ENCODE data around the gene LTBP1.

LTBP1 gene

GRCh38 chr2:33058716-33059470 lies 112.1 kb downstream of the LTBP1 start:
- Histone ChIP-seq H3K9me3 (ENCODE audit: control insufficient read depth, low read length) (no peaks in the 10 kb centered on the region), H3K27ac (ENCODE audit: low read depth, low read length, severe bottlenecking) (peak overlapping the region; percentile 80), H3K36me3 (ENCODE audit: control insufficient read depth, insufficient read depth, low read length) (no peaks in the 10 kb centered on the region), H3K4me3 (ENCODE audit: extremely low read depth, insufficient read depth, low read length, poor library complexity, severe bottlenecking) (no peak overlapping the region), H3K4me1 (ENCODE audit: control insufficient read depth, insufficient read depth, low read length, poor library complexity, severe bottlenecking) (peaks cover 15% of the 10 kb centered on the region)
- 87 to 96% methylated on average over 4 to 6 of the region's 8 CpGs for WGBS, 2 experiments (ENCODE audit: insufficient coverage in 2 of 2)

- H3K36me3 ChIP-seq (ENCODE audit: control insufficient read depth, insufficient read depth, low read length): no peaks in the 10 kb centered on the region
- WGBS, 2 experiments (ENCODE audit: insufficient coverage in 2 of 2): 100% methylated on average over 1 of the region's 3 CpGs; no CpG with 5 or more reads in 1 of the 2 experiments
- H3K9me3 ChIP-seq (ENCODE audit: control insufficient read depth, low read length): no peaks in the 10 kb centered on the region
- peak overlapping the region; percentile 80 for H3K27ac ChIP-seq (ENCODE audit: low read depth, low read length, severe bottlenecking)
- H3K4me1 ChIP-seq (ENCODE audit: control insufficient read depth, insufficient read depth, low read length, poor library complexity, severe bottlenecking): peaks cover 20% of the 10 kb centered on the region
- no peak overlapping the region for H3K4me3 ChIP-seq (ENCODE audit: extremely low read depth, insufficient read depth, low read length, poor library complexity, severe bottlenecking)
These were observed 112.9 kb downstream of the LTBP1 start for GRCh38 chr2:33059471-33060156.

- 100% methylated on average over 2 of the region's 2 CpGs; no CpG with 5 or more reads in 1 of the 2 experiments for whole genome bisulfite sequencing, 2 experiments (ENCODE audit: insufficient coverage in 2 of 2)
- H3K9me3 ChIP-seq (ENCODE audit: control insufficient read depth, low read length): no peaks in the 10 kb centered on the region
- H3K4me1 ChIP-seq (ENCODE audit: control insufficient read depth, insufficient read depth, low read length, poor library complexity, severe bottlenecking): peaks cover 22% of the 10 kb centered on the region
- H3K36me3 ChIP-seq (ENCODE audit: control insufficient read depth, insufficient read depth, low read length): no peaks in the 10 kb centered on the region
- H3K4me3 ChIP-seq (ENCODE audit: extremely low read depth, insufficient read depth, low read length, poor library complexity, severe bottlenecking): no peak overlapping the region
- peak overlapping the region; percentile 80 for H3K27ac ChIP-seq (ENCODE audit: low read depth, low read length, severe bottlenecking)
These were observed 113.7 kb downstream of the LTBP1 start for GRCh38 chr2:33060405-33060804.

- no peaks in the 10 kb centered on the region for H3K9me3 ChIP-seq (ENCODE audit: control insufficient read depth, low read length)
- no peak overlapping the region for H3K4me3 ChIP-seq (ENCODE audit: extremely low read depth, insufficient read depth, low read length, poor library complexity, severe bottlenecking)
- no peak overlapping the region for H3K27ac ChIP-seq (ENCODE audit: low read depth, low read length, severe bottlenecking)
- peaks cover 22% of the 10 kb centered on the region for H3K4me1 ChIP-seq (ENCODE audit: control insufficient read depth, insufficient read depth, low read length, poor library complexity, severe bottlenecking)
- WGBS, 2 experiments (ENCODE audit: insufficient coverage in 2 of 2): 100% methylated on average over 1 of the region's 4 CpGs; no CpG with 5 or more reads in 1 of the 2 experiments
- H3K36me3 ChIP-seq (ENCODE audit: control insufficient read depth, insufficient read depth, low read length): no peaks in the 10 kb centered on the region
These were observed 116.0 kb downstream of the LTBP1 start for GRCh38 chr2:33062665-33063250.

- Histone ChIP-seq H3K27ac (ENCODE audit: low read depth, low read length, severe bottlenecking) (peak overlapping the region; percentile 54), H3K9me3 (ENCODE audit: control insufficient read depth, low read length) (no peaks in the 10 kb centered on the region), H3K4me3 (ENCODE audit: extremely low read depth, insufficient read depth, low read length, poor library complexity, severe bottlenecking) (no peak overlapping the region), H3K36me3 (ENCODE audit: control insufficient read depth, insufficient read depth, low read length) (no peaks in the 10 kb centered on the region), H3K4me1 (ENCODE audit: control insufficient read depth, insufficient read depth, low read length, poor library complexity, severe bottlenecking) (peaks cover 27% of the 10 kb centered on the region)
- 100% methylated on average over 3 of the region's 3 CpGs for WGBS, 2 experiments (ENCODE audit: insufficient coverage in 2 of 2)
These were observed 117.6 kb downstream of the LTBP1 start for GRCh38 chr2:33064349-33064801.

- Histone ChIP-seq H3K36me3 (ENCODE audit: control insufficient read depth, insufficient read depth, low read length) (no peaks in the 10 kb centered on the region), H3K27ac (ENCODE audit: low read depth, low read length, severe bottlenecking) (no peak overlapping the region), H3K9me3 (ENCODE audit: control insufficient read depth, low read length) (peaks cover 3% of the 10 kb centered on the region), H3K4me3 (ENCODE audit: extremely low read depth, insufficient read depth, low read length, poor library complexity, severe bottlenecking) (no peak overlapping the region), H3K4me1 (ENCODE audit: control insufficient read depth, insufficient read depth, low read length, poor library complexity, severe bottlenecking) (peaks cover 24% of the 10 kb centered on the region)
These were observed 120.8 kb downstream of the LTBP1 start for GRCh38 chr2:33067598-33067997.

GRCh38 chr2:33068261-33068660 lies 121.5 kb downstream of the LTBP1 start:
- WGBS, 2 experiments (ENCODE audit: insufficient coverage in 2 of 2): no CpG with 5 or more reads among the region's 2 CpGs
- peaks cover 3% of the 10 kb centered on the region for H3K9me3 ChIP-seq (ENCODE audit: control insufficient read depth, low read length)
- H3K27ac ChIP-seq (ENCODE audit: low read depth, low read length, severe bottlenecking): no peak overlapping the region
- H3K36me3 ChIP-seq (ENCODE audit: control insufficient read depth, insufficient read depth, low read length): no peaks in the 10 kb centered on the region
- no peak overlapping the region for H3K4me3 ChIP-seq (ENCODE audit: extremely low read depth, insufficient read depth, low read length, poor library complexity, severe bottlenecking)
- peaks cover 24% of the 10 kb centered on the region for H3K4me1 ChIP-seq (ENCODE audit: control insufficient read depth, insufficient read depth, low read length, poor library complexity, severe bottlenecking)

- Histone ChIP-seq H3K9me3 (ENCODE audit: control insufficient read depth, low read length) (peaks cover 3% of the 10 kb centered on the region), H3K27ac (ENCODE audit: low read depth, low read length, severe bottlenecking) (peak overlapping the region; percentile 69), H3K36me3 (ENCODE audit: control insufficient read depth, insufficient read depth, low read length) (no peaks in the 10 kb centered on the region), H3K4me3 (ENCODE audit: extremely low read depth, insufficient read depth, low read length, poor library complexity, severe bottlenecking) (no peak overlapping the region), H3K4me1 (ENCODE audit: control insufficient read depth, insufficient read depth, low read length, poor library complexity, severe bottlenecking) (peaks cover 18% of the 10 kb centered on the region)
- 86 to 93% methylated on average over 4 to 8 of the region's 10 CpGs for WGBS, 2 experiments (ENCODE audit: insufficient coverage in 2 of 2)
These were observed 123.3 kb downstream of the LTBP1 start for GRCh38 chr2:33069894-33070651.

GRCh38 chr2:33071591-33071990 lies 124.8 kb downstream of the LTBP1 start:
- WGBS, 2 experiments (ENCODE audit: insufficient coverage in 2 of 2): 72 to 78% methylated on average over 5 of the region's 5 CpGs
- Histone ChIP-seq H3K4me1 (ENCODE audit: control insufficient read depth, insufficient read depth, low read length, poor library complexity, severe bottlenecking) (peaks cover 18% of the 10 kb centered on the region), H3K4me3 (ENCODE audit: extremely low read depth, insufficient read depth, low read length, poor library complexity, severe bottlenecking) (no peak overlapping the region), H3K9me3 (ENCODE audit: control insufficient read depth, low read length) (peaks cover 3% of the 10 kb centered on the region), H3K36me3 (ENCODE audit: control insufficient read depth, insufficient read depth, low read length) (no peaks in the 10 kb centered on the region), H3K27ac (ENCODE audit: low read depth, low read length, severe bottlenecking) (no peak overlapping the region)

- Histone ChIP-seq H3K36me3 (ENCODE audit: control insufficient read depth, insufficient read depth, low read length) (no peaks in the 10 kb centered on the region), H3K27ac (ENCODE audit: low read depth, low read length, severe bottlenecking) (no peak overlapping the region), H3K4me3 (ENCODE audit: extremely low read depth, insufficient read depth, low read length, poor library complexity, severe bottlenecking) (no peak overlapping the region), H3K9me3 (ENCODE audit: control insufficient read depth, low read length) (peaks cover 3% of the 10 kb centered on the region), H3K4me1 (ENCODE audit: control insufficient read depth, insufficient read depth, low read length, poor library complexity, severe bottlenecking) (peaks cover 18% of the 10 kb centered on the region)
- WGBS, 2 experiments (ENCODE audit: insufficient coverage in 2 of 2): 60 to 100% methylated on average over 2 to 3 of the region's 6 CpGs
These were observed 125.9 kb downstream of the LTBP1 start for GRCh38 chr2:33072614-33073013.

Measured in mesodermal cell (in vitro differentiated cells).